Measurements from ENCODE around the gene ANO5.

DNA sequence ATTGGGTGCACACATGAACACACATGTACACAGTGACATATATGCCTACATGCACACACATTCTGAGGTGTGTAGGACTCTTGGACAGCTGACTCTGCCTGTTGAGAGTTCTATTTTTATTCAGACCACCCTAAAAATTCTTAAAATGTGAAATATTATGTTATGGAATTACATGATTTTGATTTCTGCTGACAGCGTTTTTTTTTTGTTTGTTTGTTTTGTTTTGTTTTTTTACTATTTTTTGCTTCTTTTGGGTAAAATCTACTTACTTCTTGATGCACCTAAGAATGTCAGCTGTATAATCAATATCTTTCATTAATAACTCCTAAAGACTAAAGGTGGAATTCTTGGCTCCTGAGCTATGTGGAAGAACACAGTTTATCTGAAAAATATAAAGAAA, 64.0 kb downstream of the ANO5 start:
- TF ChIP-seq EZH2 (IDR thresholded peaks at IDR 0.05; ENCODE audit: low read length, missing control alignments) = no peak
- TF ChIP-seq, protein P1, sequence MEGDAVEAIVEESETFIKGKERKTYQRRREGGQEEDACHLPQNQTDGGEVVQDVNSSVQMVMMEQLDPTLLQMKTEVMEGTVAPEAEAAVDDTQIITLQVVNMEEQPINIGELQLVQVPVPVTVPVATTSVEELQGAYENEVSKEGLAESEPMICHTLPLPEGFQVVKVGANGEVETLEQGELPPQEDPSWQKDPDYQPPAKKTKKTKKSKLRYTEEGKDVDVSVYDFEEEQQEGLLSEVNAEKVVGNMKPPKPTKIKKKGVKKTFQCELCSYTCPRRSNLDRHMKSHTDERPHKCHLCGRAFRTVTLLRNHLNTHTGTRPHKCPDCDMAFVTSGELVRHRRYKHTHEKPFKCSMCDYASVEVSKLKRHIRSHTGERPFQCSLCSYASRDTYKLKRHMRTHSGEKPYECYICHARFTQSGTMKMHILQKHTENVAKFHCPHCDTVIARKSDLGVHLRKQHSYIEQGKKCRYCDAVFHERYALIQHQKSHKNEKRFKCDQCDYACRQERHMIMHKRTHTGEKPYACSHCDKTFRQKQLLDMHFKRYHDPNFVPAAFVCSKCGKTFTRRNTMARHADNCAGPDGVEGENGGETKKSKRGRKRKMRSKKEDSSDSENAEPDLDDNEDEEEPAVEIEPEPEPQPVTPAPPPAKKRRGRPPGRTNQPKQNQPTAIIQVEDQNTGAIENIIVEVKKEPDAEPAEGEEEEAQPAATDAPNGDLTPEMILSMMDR (conservative IDR thresholded peaks at IDR 0.05 in 1 of 2, IDR thresholded peaks at IDR 0.05 in 1 of 2; ENCODE audit: low read depth in 1 of 2, low read length in 2 of 2) = no peak

All from fibroblast of lung (primary cell).